ENCODE results near the gene OCEL1.

Gene OCEL1

DNA sequence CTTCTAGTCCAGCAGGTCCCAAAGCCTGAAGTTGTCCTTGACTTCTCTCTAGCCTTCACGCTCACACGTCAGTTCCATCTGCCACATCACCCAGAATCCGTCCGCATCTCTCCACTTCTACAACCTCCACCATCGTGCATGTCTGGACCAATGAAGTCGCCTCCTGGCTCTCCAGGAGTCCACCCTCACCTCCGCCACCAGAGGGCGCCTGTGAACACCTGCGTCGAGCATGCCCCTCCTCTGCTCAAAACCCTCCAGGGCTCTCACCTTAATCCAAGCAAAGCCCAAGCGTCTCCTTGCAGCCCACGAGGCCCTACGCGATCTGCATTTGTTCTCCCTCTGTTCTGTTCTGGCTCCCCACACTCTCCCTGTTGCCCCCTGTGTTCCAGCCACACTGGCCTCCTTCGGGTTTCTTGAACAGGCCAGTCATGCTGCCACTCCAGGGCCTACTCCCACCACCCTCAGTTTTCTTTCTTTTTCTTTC is 34.9 kb downstream of the OCEL1 start:
- H3K4me3 ChIP-seq (ENCODE audit: low read depth, low read length) = no peak overlapping the region
- in situ Hi-C loops (cut with HindIII; ENCODE audit: low sequenced_read_pairs) = no loop called here
- peak; percentile 86 for TF ChIP-seq CTCF (IDR thresholded peaks at IDR 0.05; ENCODE audit: low read depth, low read length)
- DNase-seq (ENCODE audit: low read depth, low spot score) = peak; percentile 62

GRCh38 chr19:17262557-17262956 is 36.5 kb downstream of the OCEL1 start:
- H3K4me3 ChIP-seq (ENCODE audit: low read depth, low read length) = no peak overlapping the region
- DNase-seq (ENCODE audit: low read depth, low spot score) = no peak
- in situ Hi-C loops (cut with HindIII; ENCODE audit: low sequenced_read_pairs) = no loop called here
- no peak for TF ChIP-seq CTCF (IDR thresholded peaks at IDR 0.05; ENCODE audit: low read depth, low read length)

GRCh38 chr19:17263712-17264640 is 38.0 kb downstream of the OCEL1 start:
- in situ Hi-C loops (cut with HindIII; ENCODE audit: low sequenced_read_pairs) = no loop called here
- DNase-seq (ENCODE audit: low read depth, low spot score) = no peak
- TF ChIP-seq CTCF (IDR thresholded peaks at IDR 0.05; ENCODE audit: low read depth, low read length) = no peak
- H3K4me3 ChIP-seq (ENCODE audit: low read depth, low read length) = no peak overlapping the region

- TF ChIP-seq CTCF (IDR thresholded peaks at IDR 0.05; ENCODE audit: low read depth, low read length) = no peak
- in situ Hi-C loops (cut with HindIII; ENCODE audit: low sequenced_read_pairs) = no loop called here
- H3K4me3 ChIP-seq (ENCODE audit: low read depth, low read length) = no peak within 1 kb of the TSS
- no peak for DNase-seq (ENCODE audit: low read depth, low spot score)
Measured at GRCh38 chr19:17264641-17264979, 38.6 kb downstream of the OCEL1 start, which contains the start of gene USHBP1. TSS of gene USHBP1 (minus strand) at chr19:17264745. CDS start at chr19:17264299, 446 bp downstream.

DNA sequence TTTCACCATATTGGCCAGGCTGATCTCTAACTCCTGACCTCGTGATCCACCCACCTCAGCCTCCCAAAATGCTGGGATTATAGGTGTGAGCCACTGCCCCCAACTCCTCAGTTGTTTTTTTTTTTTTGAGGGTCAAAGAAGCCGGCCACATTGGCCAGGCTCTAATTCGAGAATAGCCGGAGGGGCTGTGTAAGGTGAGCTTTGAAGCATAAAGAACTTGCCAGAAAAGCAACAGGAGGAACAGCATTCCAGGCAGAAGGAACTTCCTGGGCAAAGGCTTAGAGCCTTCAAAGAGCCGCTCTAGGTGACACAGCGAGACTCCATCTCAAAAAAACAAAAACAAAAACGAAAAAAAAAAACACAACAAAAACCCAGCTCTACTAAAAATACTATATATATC is 40.0 kb downstream of the OCEL1 start:
- in situ Hi-C loops (cut with HindIII; ENCODE audit: low sequenced_read_pairs) = no loop called here
- H3K4me3 ChIP-seq (ENCODE audit: low read depth, low read length) = no peak overlapping the region

GRCh38 chr19:17266589-17266974 is 40.6 kb downstream of the OCEL1 start:
- in situ Hi-C loops (cut with HindIII; ENCODE audit: low sequenced_read_pairs) = no loop called here
- no peak for DNase-seq (ENCODE audit: low read depth, low spot score)
- no peak overlapping the region for H3K4me3 ChIP-seq (ENCODE audit: low read depth, low read length)
- TF ChIP-seq CTCF (IDR thresholded peaks at IDR 0.05; ENCODE audit: low read depth, low read length) = no peak

More for the DNA sequence above, 40.0 kb downstream of the OCEL1 start:
- TF ChIP-seq CTCF (IDR thresholded peaks at IDR 0.05; ENCODE audit: low read depth, low read length) = no peak
- DNase-seq (ENCODE audit: low read depth, low spot score) = no peak

All from astrocyte of the spinal cord (primary cell).